ENCODE measurements around the gene STXBP1. TPM values are rescaled to one million over a fixed set of nuclear protein-coding genes. Genes with fewer than 3 reads are reported as not detected.

Gene STXBP1
- total and polyA plus RNA-seq, 9 of the 15 experiments (the other 6 are each of a cell fraction or from before 2014, with no cell fraction given): 4.6 to 35.1 (median 9.7) TPM

- TF ChIP-seq POU5F1 (IDR thresholded peaks at IDR 0.05; ENCODE audit: borderline replicate concordance, low read depth, low read length, partially characterized antibody): no peak
- peak; percentile 73 for TF ChIP-seq ZNF431 (CRISPR knock-in tag; IDR thresholded peaks at IDR 0.05)
- peak; percentile 81 for TF ChIP-seq MBD2 (IDR thresholded peaks at IDR 0.05; ENCODE audit: borderline replicate concordance, low read depth)
- TF ChIP-seq ZKSCAN8 (CRISPR knock-in tag; IDR thresholded peaks at IDR 0.05): peak; percentile 78; the same call in 1 of the 2 replicates
- no peak for TF ChIP-seq BMI1 (IDR thresholded peaks at IDR 0.05; ENCODE audit: low read length)
- TF ChIP-seq ZNF609 (CRISPR knock-in tag; IDR thresholded peaks at IDR 0.05; ENCODE audit: borderline replicate concordance): no peak
- no peak for TF ChIP-seq ZNF551 (CRISPR knock-in tag; IDR thresholded peaks at IDR 0.05)
- TF ChIP-seq MTA1 (IDR thresholded peaks at IDR 0.05; ENCODE audit: borderline replicate concordance): peak; percentile 66; the same call in 1 of the 2 replicates
- TF ChIP-seq ZNF655 (CRISPR knock-in tag; IDR thresholded peaks at IDR 0.05): no peak
- TF ChIP-seq ZNF12 (CRISPR knock-in tag; IDR thresholded peaks at IDR 0.05): no peak
- TF ChIP-seq CHD4 (IDR thresholded peaks at IDR 0.05; ENCODE audit: insufficient read depth, insufficient replicate concordance, low read depth, low read length, poor library complexity, severe bottlenecking): no peak
- no peak for TF ChIP-seq ZNF3 (CRISPR knock-in tag; IDR thresholded peaks at IDR 0.05)
- peak; percentile 12; the same call in 1 of the 2 replicates for TF ChIP-seq ADNP (tag; IDR thresholded peaks at IDR 0.05)
- peak; percentile 52; the same call in 1 of the 2 replicates for TF ChIP-seq DPF2 (IDR thresholded peaks at IDR 0.05)
- TF ChIP-seq HMBOX1 (IDR thresholded peaks at IDR 0.05): peak; percentile 89
- peak; percentile 95 for TF ChIP-seq RBFOX2 (IDR thresholded peaks at IDR 0.05; ENCODE audit: low read depth, low read length)
- TF ChIP-seq SMAD4 (CRISPR knock-in tag; conservative IDR thresholded peaks at IDR 0.05): peak; percentile 94
- no peak for TF ChIP-seq RBM15 (IDR thresholded peaks at IDR 0.05; ENCODE audit: insufficient read depth, low read length)
Measured at GRCh38 chr9:127698985-127699670, 87.1 kb downstream of the STXBP1 start (continued).

All from K562 (cell line).